Cardiac muscle cell (in vitro differentiated cells and primary cell): ENCODE measurements around the gene CACNA1H. TPM values are rescaled to one million over a fixed set of nuclear protein-coding genes. Genes with fewer than 3 reads are reported as not detected.

ENCODE experiments used
- DNase-seq, 2 donors: peaks; one replicate each; pipeline versions ENCODE4 v3.0.0 to v3.0.0-alpha.2; 2010 to 2017; ENCODE audit warnings: low read depth in 1 of 2, low spot score in 1 of 2
- H3K27ac ChIP-seq: fragments of 200-600 bp; sonication (generic); 2 replicates; pipeline ENCODE4 v1.5.1; 2016
- H3K27me3 ChIP-seq: fragments of 200-600 bp; sonication (generic); 2 replicates; pipeline ENCODE4 v1.6.0; 2016; ENCODE audit warnings: control low read depth
- H3K36me3 ChIP-seq: fragments of 200-600 bp; sonication (generic); 2 replicates; pipeline ENCODE4 v1.5.1; 2016; ENCODE audit warnings: control low read depth
- H3K4me1 ChIP-seq: fragments of 200-600 bp; sonication (generic); 2 replicates; pipeline ENCODE4 v1.8.1; 2017; ENCODE audit warnings: low read depth, mild to moderate bottlenecking, mixed run types
- H3K4me3 ChIP-seq: fragments of 200-600 bp; sonication (generic); 2 replicates; pipeline ENCODE4 v1.5.1; 2016; ENCODE audit warnings: mild to moderate bottlenecking
- H3K9me3 ChIP-seq: fragments of 200-600 bp; sonication (generic); 2 replicates; pipeline ENCODE4 v1.5.1; 2017; ENCODE audit warnings: low read depth, mild to moderate bottlenecking, control low read depth
- polyA plus RNA-seq: library from polyadenylated mRNA; unstranded; fragments of >200 nt; fragmentation: Nextera tagmentation; extraction: Ambion mirVana; gene quantifications from 2 replicates; pipeline ENCODE4 v1.2.1, GENCODE V29; 2016
- total RNA-seq: library from RNA; depleted of rRNA; stranded (reverse); fragments of >200 nt; gene quantifications from 2 replicates; pipeline ENCODE4 v1.2.3, GENCODE V29; 2016
- TF ChIP-seq, protein P1 (sequence below): IDR thresholded peaks from 2 replicates; pipeline ENCODE4 v1.5.1; 2012; ENCODE audit warnings: low read depth, mild to moderate bottlenecking, low read length

Gene CACNA1H
- total and polyA plus RNA-seq, 2 experiments from 2014 or later, result 8.9 to 66.1 TPM

- Histone ChIP-seq H3K9me3 (no peaks in the 10 kb centered on the region), H3K4me1 (peaks cover 9% of the 10 kb centered on the region)
Observed at GRCh38 chr16:1126586-1126985, 26.3 kb upstream of the CACNA1H start.

GRCh38 chr16:1127101-1127500, 25.8 kb upstream of the CACNA1H start:
- Histone ChIP-seq H3K27me3 (no peaks in the 10 kb centered on the region), H3K9me3 (no peaks in the 10 kb centered on the region), H3K4me3 (no peak overlapping the region), H3K36me3 (no peaks in the 10 kb centered on the region), H3K4me1 (peaks cover 9% of the 10 kb centered on the region), H3K27ac (no peak overlapping the region)
- DNase-seq, result no peak
- TF ChIP-seq, protein P1, sequence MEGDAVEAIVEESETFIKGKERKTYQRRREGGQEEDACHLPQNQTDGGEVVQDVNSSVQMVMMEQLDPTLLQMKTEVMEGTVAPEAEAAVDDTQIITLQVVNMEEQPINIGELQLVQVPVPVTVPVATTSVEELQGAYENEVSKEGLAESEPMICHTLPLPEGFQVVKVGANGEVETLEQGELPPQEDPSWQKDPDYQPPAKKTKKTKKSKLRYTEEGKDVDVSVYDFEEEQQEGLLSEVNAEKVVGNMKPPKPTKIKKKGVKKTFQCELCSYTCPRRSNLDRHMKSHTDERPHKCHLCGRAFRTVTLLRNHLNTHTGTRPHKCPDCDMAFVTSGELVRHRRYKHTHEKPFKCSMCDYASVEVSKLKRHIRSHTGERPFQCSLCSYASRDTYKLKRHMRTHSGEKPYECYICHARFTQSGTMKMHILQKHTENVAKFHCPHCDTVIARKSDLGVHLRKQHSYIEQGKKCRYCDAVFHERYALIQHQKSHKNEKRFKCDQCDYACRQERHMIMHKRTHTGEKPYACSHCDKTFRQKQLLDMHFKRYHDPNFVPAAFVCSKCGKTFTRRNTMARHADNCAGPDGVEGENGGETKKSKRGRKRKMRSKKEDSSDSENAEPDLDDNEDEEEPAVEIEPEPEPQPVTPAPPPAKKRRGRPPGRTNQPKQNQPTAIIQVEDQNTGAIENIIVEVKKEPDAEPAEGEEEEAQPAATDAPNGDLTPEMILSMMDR, result no peak

More at GRCh38 chr16:1126586-1126985, 26.3 kb upstream of the CACNA1H start:
- Histone ChIP-seq H3K36me3 (no peaks in the 10 kb centered on the region), H3K27ac (no peak overlapping the region), H3K27me3 (no peaks in the 10 kb centered on the region), H3K4me3 (no peak overlapping the region)
- TF ChIP-seq, protein P1, result no peak
- DNase-seq, result no peak

DNA sequence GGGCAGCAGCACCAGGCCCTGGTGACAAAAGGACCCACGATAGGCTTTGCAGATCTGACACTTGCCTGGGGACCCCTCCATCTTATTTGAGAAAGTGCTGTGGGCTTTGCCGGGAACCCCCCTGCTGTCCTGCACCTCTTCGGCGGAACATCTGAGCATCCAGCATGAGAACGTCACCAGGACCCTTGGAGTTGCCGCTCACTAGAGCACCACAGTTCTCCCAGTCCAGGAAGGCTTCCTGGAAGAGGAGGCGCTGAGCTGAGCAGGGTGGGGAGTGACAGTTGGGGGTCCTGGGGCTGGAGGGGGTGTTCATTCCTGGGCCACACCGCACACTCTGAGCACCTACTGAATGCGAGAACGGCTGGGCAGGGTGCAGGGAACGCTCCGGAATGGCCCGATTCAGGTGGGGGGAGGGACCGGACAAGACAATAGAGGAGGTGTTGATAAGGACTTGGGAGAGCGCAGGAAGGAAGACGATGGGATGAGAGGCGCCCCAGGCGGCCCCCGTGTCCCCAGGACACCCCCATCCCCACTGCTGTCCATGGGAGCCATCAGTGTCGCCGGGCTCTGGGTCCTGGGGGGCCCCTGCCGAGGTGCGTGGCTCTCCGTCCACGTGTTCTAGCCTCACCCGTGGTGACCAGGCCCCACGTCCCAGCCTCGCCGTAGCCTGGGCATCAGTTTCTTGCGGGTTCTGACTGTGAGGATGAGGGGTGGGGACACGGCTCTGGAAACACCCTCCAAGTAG, 24.8 kb upstream of the CACNA1H start:
- no peaks in the 10 kb centered on the region for H3K36me3 ChIP-seq
- no peaks in the 10 kb centered on the region for H3K27me3 ChIP-seq
- TF ChIP-seq, protein P1, result no peak
- no peaks in the 10 kb centered on the region for H3K9me3 ChIP-seq
- peaks cover 9% of the 10 kb centered on the region for H3K4me1 ChIP-seq
- no peak overlapping the region for H3K27ac ChIP-seq
- no peak overlapping the region for H3K4me3 ChIP-seq
- no peak for DNase-seq

DNA sequence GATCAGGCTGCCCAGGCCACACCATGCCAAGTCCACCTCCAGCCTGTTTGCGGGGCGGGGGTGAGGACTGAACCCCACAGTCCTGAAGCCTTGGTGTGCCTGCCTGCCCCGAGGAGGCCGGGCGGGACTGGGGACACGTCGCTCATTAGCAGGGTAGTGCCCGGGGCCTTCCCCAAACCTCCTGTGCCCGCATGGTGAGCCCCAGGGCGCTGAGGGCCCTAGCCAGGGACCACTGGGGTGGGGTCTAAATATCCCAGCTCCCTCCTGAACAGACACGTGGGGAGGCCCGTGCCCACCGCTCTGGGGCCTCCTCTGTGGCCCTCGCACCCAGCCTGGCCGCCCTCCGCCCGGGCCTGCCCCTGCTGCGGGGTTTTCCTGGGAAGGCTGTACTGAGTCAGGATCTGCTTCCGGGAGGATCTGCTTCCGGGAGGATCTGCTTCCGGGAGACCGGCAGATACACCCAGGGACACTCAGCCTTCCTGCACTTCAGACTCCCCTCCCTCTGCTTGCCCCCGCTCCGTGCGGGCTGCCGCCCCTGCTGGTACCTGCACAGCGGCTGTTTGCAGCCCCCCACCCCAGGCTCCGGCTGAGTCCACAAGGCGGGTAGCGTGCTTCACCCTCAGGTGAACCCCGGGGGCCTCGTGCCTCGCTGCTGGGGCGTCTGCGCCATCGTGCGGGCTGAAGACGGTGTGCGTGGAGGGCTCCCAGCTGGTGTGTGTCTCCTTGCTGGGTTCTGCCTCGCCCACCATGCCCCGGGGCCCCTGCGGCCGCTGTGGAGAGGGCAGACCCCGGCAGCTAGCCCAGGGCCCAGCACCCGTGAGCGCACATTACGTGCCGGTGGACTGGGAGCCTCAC, 23.6 kb upstream of the CACNA1H start:
- TF ChIP-seq, protein P1, result no peak
- DNase-seq, result no peak
- no peak overlapping the region for H3K27ac ChIP-seq
- no peaks in the 10 kb centered on the region for H3K36me3 ChIP-seq
- no peak overlapping the region for H3K4me3 ChIP-seq
- H3K27me3 ChIP-seq, result no peaks in the 10 kb centered on the region
- no peaks in the 10 kb centered on the region for H3K9me3 ChIP-seq
- H3K4me1 ChIP-seq, result peaks cover 9% of the 10 kb centered on the region

GRCh38 chr16:1130382-1130781, 22.5 kb upstream of the CACNA1H start:
- Histone ChIP-seq H3K27ac (no peak overlapping the region), H3K4me1 (peaks cover 9% of the 10 kb centered on the region), H3K27me3 (no peaks in the 10 kb centered on the region), H3K36me3 (no peaks in the 10 kb centered on the region), H3K4me3 (no peak overlapping the region), H3K9me3 (no peaks in the 10 kb centered on the region)
- TF ChIP-seq, protein P1, result no peak
- no peak for DNase-seq
